MM.1S (cell line): ENCODE data around the gene CHN2.

Experiments used
- DNase-seq: peaks from one replicate; pipeline ENCODE4 v3.0.0-alpha.2; 2015
- H2AFZ ChIP-seq: fragments of 300-600 bp; sonication (generic); 2 replicates; pipeline ENCODE4 v1.6.0; 2016; ENCODE audit warnings: antibody characterized with exemption, low read length
- H3F3A ChIP-seq: fragments of 300-600 bp; sonication (generic); 2 replicates; pipeline ENCODE4 v1.6.1; 2016; ENCODE audit warnings: mild to moderate bottlenecking, antibody characterized with exemption, low read length, moderate library complexity, mixed read lengths; ENCODE audit not compliant: insufficient read depth
- H3K27ac ChIP-seq: fragments of 300-600 bp; sonication (generic); 2 replicates; pipeline ENCODE4 v1.5.1; 2016; ENCODE audit warnings: mild to moderate bottlenecking, low read length
- H3K27me3 ChIP-seq: fragments of 300-600 bp; sonication (generic); replicated peaks from 2 replicates; pipeline ENCODE4 v1.6.0; 2016; ENCODE audit warnings: low read length; ENCODE audit not compliant: insufficient read depth
- H3K36me3 ChIP-seq: fragments of 300-600 bp; sonication (generic); replicated peaks from 2 replicates; pipeline ENCODE4 v1.6.1; 2016; ENCODE audit warnings: mild to moderate bottlenecking, low read length, mixed read lengths; ENCODE audit not compliant: insufficient read depth
- H3K4me1 ChIP-seq: fragments of 300-600 bp; sonication (generic); 2 replicates; pipeline ENCODE4 v1.6.1; 2016; ENCODE audit warnings: low read length, mixed read lengths
- H3K4me2 ChIP-seq: fragments of 300-600 bp; sonication (generic); 2 replicates; pipeline ENCODE4 v1.6.0; 2016; ENCODE audit warnings: low read depth, low read length
- H3K4me3 ChIP-seq: fragments of 300-600 bp; sonication (generic); 2 replicates; pipeline ENCODE4 v1.5.1; 2016; ENCODE audit warnings: low read length, mixed read lengths
- H3K79me2 ChIP-seq: fragments of 300-600 bp; sonication (generic); 2 replicates; pipeline ENCODE4 v1.6.1; 2016; ENCODE audit warnings: mixed run types, low read length, mixed read lengths
- H3K9ac ChIP-seq: fragments of 300-600 bp; sonication (generic); 2 replicates; pipeline ENCODE4 v1.6.1; 2016; ENCODE audit warnings: low read length, mixed read lengths
- H3K9me2 ChIP-seq: fragments of 300-600 bp; sonication (generic); replicated peaks from 2 replicates; pipeline ENCODE4 v1.6.1; 2016; ENCODE audit warnings: mild to moderate bottlenecking, low read length, mixed read lengths; ENCODE audit not compliant: insufficient read depth
- H3K9me3 ChIP-seq: fragments of 300-600 bp; sonication (generic); replicated peaks from 2 replicates; pipeline ENCODE4 v1.6.1; 2016; ENCODE audit warnings: mild to moderate bottlenecking, low read length, mixed read lengths; ENCODE audit not compliant: insufficient read depth
- H4K20me1 ChIP-seq: fragments of 300-600 bp; sonication (generic); 2 replicates; pipeline ENCODE4 v1.6.1; 2016; ENCODE audit warnings: mild to moderate bottlenecking, low read length, moderate library complexity, mixed read lengths; ENCODE audit not compliant: insufficient read depth
- CTCF ChIP-seq: fragments of 300-600 bp; sonication (generic); IDR thresholded peaks from 2 replicates; pipeline ENCODE4 v1.5.1; 2016; ENCODE audit warnings: antibody characterized with exemption, low read length, mixed read lengths
- EZH2 ChIP-seq: fragments of 300-600 bp; sonication (generic); optimal IDR thresholded peaks from 2 replicates; pipeline ENCODE3; 2017; ENCODE audit warnings: low read depth, mild to moderate bottlenecking, antibody characterized with exemption, low read length, mixed read lengths
- EZH2phosphoT487 ChIP-seq: fragments of 300-600 bp; sonication (generic); IDR thresholded peaks from 2 replicates; pipeline ENCODE4 v1.6.1; 2018; ENCODE audit warnings: antibody characterized with exemption, low read length

Gene CHN2

GRCh38 chr7:29265208-29265923 is 70.8 kb downstream of the CHN2 start:
- Histone ChIP-seq H3K4me1 (no peaks in the 10 kb centered on the region), H3K9me3 (no peaks in the 10 kb centered on the region), H3K27ac (no peak overlapping the region), H2AFZ (no peak overlapping the region), H3K9ac (no peak overlapping the region), H3K79me2 (no peaks in the 10 kb centered on the region), H3F3A (no peaks in the 10 kb centered on the region), H3K4me2 (no peak overlapping the region), H3K27me3 (no peaks in the 10 kb centered on the region), H4K20me1 (no peaks in the 10 kb centered on the region), H3K36me3 (no peaks in the 10 kb centered on the region), H3K9me2 (no peaks in the 10 kb centered on the region), H3K4me3 (no peak overlapping the region)
- DNase-seq = peak; percentile 31
- no peak for TF ChIP-seq EZH2phosphoT487
- no peak for TF ChIP-seq EZH2
- no peak for TF ChIP-seq CTCF

GRCh38 chr7:29269935-29270334 is 75.4 kb downstream of the CHN2 start:
- H3K4me3 ChIP-seq = no peak overlapping the region
- TF ChIP-seq CTCF (no peak), EZH2 (no peak), EZH2phosphoT487 (no peak)
- H3K4me2 ChIP-seq = no peak overlapping the region
- H3F3A ChIP-seq = no peaks in the 10 kb centered on the region
- H3K36me3 ChIP-seq = no peaks in the 10 kb centered on the region
- H2AFZ ChIP-seq = no peak overlapping the region
- DNase-seq = no peak
- H3K9me3 ChIP-seq = no peaks in the 10 kb centered on the region
- H4K20me1 ChIP-seq = no peaks in the 10 kb centered on the region
- no peak overlapping the region for H3K9ac ChIP-seq
- H3K27me3 ChIP-seq = no peaks in the 10 kb centered on the region
- no peaks in the 10 kb centered on the region for H3K9me2 ChIP-seq
- no peaks in the 10 kb centered on the region for H3K4me1 ChIP-seq
- H3K79me2 ChIP-seq = no peaks in the 10 kb centered on the region
- H3K27ac ChIP-seq = no peak overlapping the region

- TF ChIP-seq EZH2phosphoT487 = no peak
- no peak overlapping the region for H2AFZ ChIP-seq
- H3K9ac ChIP-seq = no peak overlapping the region
- no peaks in the 10 kb centered on the region for H3K79me2 ChIP-seq
- H3K9me2 ChIP-seq = no peaks in the 10 kb centered on the region
- H3K4me2 ChIP-seq = no peak overlapping the region
- H3K4me1 ChIP-seq = no peaks in the 10 kb centered on the region
- H3K4me3 ChIP-seq = no peak overlapping the region
- H3K36me3 ChIP-seq = no peaks in the 10 kb centered on the region
- H3K27me3 ChIP-seq = no peaks in the 10 kb centered on the region
- no peaks in the 10 kb centered on the region for H4K20me1 ChIP-seq
- no peaks in the 10 kb centered on the region for H3K9me3 ChIP-seq
- no peak for DNase-seq
- no peak overlapping the region for H3K27ac ChIP-seq
- no peaks in the 10 kb centered on the region for H3F3A ChIP-seq
These were observed 76.2 kb downstream of the CHN2 start for GRCh38 chr7:29270594-29271318.

- no peak overlapping the region for H3K9ac ChIP-seq
- H3K27me3 ChIP-seq = no peaks in the 10 kb centered on the region
- H3K36me3 ChIP-seq = no peaks in the 10 kb centered on the region
- H3K79me2 ChIP-seq = no peaks in the 10 kb centered on the region
- no peak overlapping the region for H3K27ac ChIP-seq
- H3K4me1 ChIP-seq = no peaks in the 10 kb centered on the region
- no peaks in the 10 kb centered on the region for H4K20me1 ChIP-seq
- DNase-seq = no peak
- no peaks in the 10 kb centered on the region for H3K9me2 ChIP-seq
- no peak overlapping the region for H3K4me3 ChIP-seq
- H2AFZ ChIP-seq = no peak overlapping the region
- no peak for TF ChIP-seq EZH2phosphoT487
- TF ChIP-seq EZH2 = no peak
- no peak for TF ChIP-seq CTCF
- H3K4me2 ChIP-seq = no peak overlapping the region
- H3F3A ChIP-seq = no peaks in the 10 kb centered on the region
- no peaks in the 10 kb centered on the region for H3K9me3 ChIP-seq
These were observed 76.7 kb downstream of the CHN2 start for GRCh38 chr7:29271319-29271658.
